Liver (tissue), 9 donors: Measurements from ENCODE around the gene RNF187. TPM values are rescaled to one million over a fixed set of nuclear protein-coding genes. Genes with fewer than 3 reads are reported as not detected.
A peak's percentile ranks its signal among the peaks of the same experiment; 100 is the strongest.

Source experiments
- DNase-seq: peaks from one replicate; pipeline ENCODE4 v3.0.0-alpha.2; 2017; ENCODE audit warnings: low spot score
- H3K27ac ChIP-seq, 2 donors: one replicate each; pipeline ENCODE4 v1.7.0; 2013; ENCODE audit warnings: inconsistent platforms in 2 of 2, low read length in 2 of 2, control low read depth in 1 of 2, low read depth in 1 of 2, mild to moderate bottlenecking in 1 of 2
- H3K27me3 ChIP-seq, 4 donors: one replicate each; pipeline versions ENCODE4 v1.6.1 to v1.7.0; 2013; ENCODE audit warnings: low read length in 3 of 4, inconsistent platforms in 1 of 4, mild to moderate bottlenecking in 1 of 4, moderate library complexity in 1 of 4; ENCODE audit not compliant: control insufficient read depth in 4 of 4, insufficient read depth in 4 of 4
- H3K36me3 ChIP-seq, 4 donors: one replicate each; pipeline versions ENCODE4 v1.6.1 to v1.7.0; 2013; ENCODE audit warnings: low read length in 3 of 4, mild to moderate bottlenecking in 3 of 4, low read depth in 1 of 4, moderate library complexity in 1 of 4; ENCODE audit not compliant: control insufficient read depth in 4 of 4, insufficient read depth in 3 of 4
- H3K4me1 ChIP-seq, 4 donors: one replicate each; pipeline versions ENCODE4 v1.6.1 to v1.7.0; 2013; ENCODE audit warnings: low read length in 3 of 4, mild to moderate bottlenecking in 3 of 4, moderate library complexity in 1 of 4; ENCODE audit not compliant: control insufficient read depth in 4 of 4, insufficient read depth in 4 of 4
- H3K4me3 ChIP-seq, 3 donors: one replicate each; pipeline versions ENCODE4 v1.6.1 to v1.7.0; 2013; ENCODE audit warnings: low read length in 3 of 3, control low read depth in 1 of 3, low read depth in 1 of 3, mild to moderate bottlenecking in 1 of 3
- H3K9ac ChIP-seq, 2 donors: one replicate each; pipeline ENCODE4 v1.7.0; 2013; ENCODE audit warnings: low read length in 2 of 2, mild to moderate bottlenecking in 2 of 2, moderate library complexity in 2 of 2, control low read depth in 1 of 2, low read depth in 1 of 2
- H3K9me3 ChIP-seq, 4 donors: one replicate each; pipeline versions ENCODE4 v1.6.1 to v1.7.0; 2013; ENCODE audit warnings: low read length in 3 of 4; ENCODE audit not compliant: control insufficient read depth in 4 of 4
- CTCF ChIP-seq: fragments of 150-350 bp; IDR thresholded peaks from 2 replicates; pipeline ENCODE4 v1.5.1; 2017; ENCODE audit warnings: improper control_type of control experiment, low read depth, low read length; ENCODE audit not compliant: missing input control
- FOXA1 ChIP-seq: IDR thresholded peaks from 2 replicates; pipeline ENCODE4 v1.6.1; 2016; ENCODE audit warnings: antibody characterized with exemption
- FOXA2 ChIP-seq: IDR thresholded peaks from 2 replicates; pipeline ENCODE4 v1.6.1; 2016; ENCODE audit warnings: antibody characterized with exemption
- GABPA ChIP-seq, 2 donors: IDR thresholded peaks in 1 of 2; conservative IDR thresholded peaks in 1 of 2; 2 replicates each; pipeline ENCODE4 v1.6.1; 2016; ENCODE audit warnings: antibody characterized with exemption in 2 of 2, mild to moderate bottlenecking in 1 of 2, moderate library complexity in 1 of 2
- HNF4A ChIP-seq, 2 donors: conservative IDR thresholded peaks; 2 replicates each; pipeline ENCODE4 v1.6.1; 2016; ENCODE audit warnings: antibody characterized with exemption in 2 of 2, mild to moderate bottlenecking in 2 of 2
- HNF4G ChIP-seq: IDR thresholded peaks from 2 replicates; pipeline ENCODE4 v1.6.1; 2016; ENCODE audit warnings: antibody characterized with exemption
- JUND ChIP-seq, 2 donors: IDR thresholded peaks; 2 replicates each; pipeline ENCODE4 v1.6.1; 2016; ENCODE audit warnings: antibody characterized with exemption in 2 of 2
- MAX ChIP-seq: IDR thresholded peaks from 2 replicates; pipeline ENCODE4 v1.6.1; 2016; ENCODE audit warnings: antibody characterized with exemption
- NR2F2 ChIP-seq: IDR thresholded peaks from 2 replicates; pipeline ENCODE4 v1.6.1; 2016; ENCODE audit warnings: antibody characterized with exemption
- RAD21 ChIP-seq, 2 donors: IDR thresholded peaks; 2 replicates each; pipeline ENCODE4 v1.6.1; 2016; ENCODE audit warnings: antibody characterized with exemption in 2 of 2, mild to moderate bottlenecking in 2 of 2
- REST ChIP-seq: IDR thresholded peaks from 2 replicates; pipeline ENCODE4 v1.6.1; 2016; ENCODE audit warnings: antibody characterized with exemption, mild to moderate bottlenecking
- RXRA ChIP-seq, 2 donors: IDR thresholded peaks; 2 replicates each; pipeline ENCODE4 v1.6.1; 2017 to 2018; ENCODE audit warnings: antibody characterized with exemption in 2 of 2, mild to moderate bottlenecking in 1 of 2
- SP1 ChIP-seq: IDR thresholded peaks from 2 replicates; pipeline ENCODE4 v1.6.1; 2018; ENCODE audit warnings: antibody characterized with exemption, mild to moderate bottlenecking
- TAF1 ChIP-seq: conservative IDR thresholded peaks from 2 replicates; pipeline ENCODE4 v1.6.1; 2016; ENCODE audit warnings: antibody characterized with exemption, mild to moderate bottlenecking
- YY1 ChIP-seq: IDR thresholded peaks from 2 replicates; pipeline ENCODE4 v1.6.1; 2016; ENCODE audit warnings: antibody characterized with exemption, mild to moderate bottlenecking
- ZBTB33 ChIP-seq: IDR thresholded peaks from 2 replicates; pipeline ENCODE4 v1.6.1; 2016; ENCODE audit warnings: antibody characterized with exemption
- WGBS: extraction: QIAGEN DNeasy Blood & Tissue Kit; methylation state at CpG from one replicate; pipeline ENCODE4 v1.1.7; 2013; 5-methylcytosine and 5-hydroxymethylcytosine counted together
- polyA plus RNA-seq, 2 donors: library from polyadenylated mRNA; stranded (reverse) in 1 of 2; unstranded in 1 of 2; fragments of 200-250 nt in 1 of 2; fragments of >200 nt in 1 of 2; fragmentation: Nextera tagmentation in 1 of 2; extraction: Ambion mirVana in 1 of 2; gene quantifications; one replicate each; pipeline versions ENCODE4 v1.2.1 to v1.2.3, GENCODE V29; 2013 to 2015
- total RNA-seq, 2 donors: library from RNA; depleted of rRNA; stranded (reverse); fragments of >200 nt; gene quantifications; one replicate each; pipeline ENCODE4 v1.2.3, GENCODE V29; 2014
- TF ChIP-seq, protein P1 (sequence below): IDR thresholded peaks from 2 replicates; pipeline ENCODE4 v1.6.1; 2016; ENCODE audit warnings: antibody characterized with exemption
- donor health status: healthy.
- donor health status: healthy.
- donor health status: healthy.
- donor health status: healthy.
- donor health status: healthy.

Gene RNF187
- total and polyA plus RNA-seq, 4 donors, result 18.7 to 32.0 (median 23.5) TPM

- Histone ChIP-seq H3K36me3 (peaks cover 10 to 28% (median 11%) of the 10 kb centered on the region in 4 donors), H3K9me3 (no peaks in the 10 kb centered on the region), H3K4me3 (no peak overlapping the region), H3K27me3 (no peaks in the 10 kb centered on the region), H3K4me1 (peaks cover 0 to 2% (median 0%) of the 10 kb centered on the region in 4 donors), H3K27ac (no peak overlapping the region), H3K9ac (no peak overlapping the region)
- TF ChIP-seq JUND (IDR thresholded peaks at IDR 0.05) (no peak), RXRA (IDR thresholded peaks at IDR 0.05) (no peak), REST (no peak), MAX (no peak), NR2F2 (no peak), HNF4A (conservative IDR thresholded peaks at IDR 0.05) (no peak), GABPA (IDR thresholded peaks at IDR 0.05 in 1 of 2, conservative IDR thresholded peaks at IDR 0.05 in 1 of 2) (no peak), RAD21 (IDR thresholded peaks at IDR 0.05) (no peak), TAF1 (no peak), HNF4G (no peak), FOXA2 (no peak), ZBTB33 (no peak), FOXA1 (no peak), CTCF (no peak), YY1 (no peak), SP1 (no peak)
- TF ChIP-seq, protein P1, sequence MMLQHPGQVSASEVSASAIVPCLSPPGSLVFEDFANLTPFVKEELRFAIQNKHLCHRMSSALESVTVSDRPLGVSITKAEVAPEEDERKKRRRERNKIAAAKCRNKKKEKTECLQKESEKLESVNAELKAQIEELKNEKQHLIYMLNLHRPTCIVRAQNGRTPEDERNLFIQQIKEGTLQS, result no peak
- 92% methylated on average over 15 of the region's 15 CpGs for WGBS
- DNase-seq, result peak; percentile 33
Measured at GRCh38 chr1:228494970-228495853, 8.0 kb downstream of the RNF187 start.
